ENCODE data around the gene PLA2G1B. TPM values are rescaled to one million over a fixed set of nuclear protein-coding genes. Genes with fewer than 3 reads are reported as not detected.

Gene PLA2G1B
- total RNA-seq, 1 experiment from 2014 or later: not detected

DNA sequence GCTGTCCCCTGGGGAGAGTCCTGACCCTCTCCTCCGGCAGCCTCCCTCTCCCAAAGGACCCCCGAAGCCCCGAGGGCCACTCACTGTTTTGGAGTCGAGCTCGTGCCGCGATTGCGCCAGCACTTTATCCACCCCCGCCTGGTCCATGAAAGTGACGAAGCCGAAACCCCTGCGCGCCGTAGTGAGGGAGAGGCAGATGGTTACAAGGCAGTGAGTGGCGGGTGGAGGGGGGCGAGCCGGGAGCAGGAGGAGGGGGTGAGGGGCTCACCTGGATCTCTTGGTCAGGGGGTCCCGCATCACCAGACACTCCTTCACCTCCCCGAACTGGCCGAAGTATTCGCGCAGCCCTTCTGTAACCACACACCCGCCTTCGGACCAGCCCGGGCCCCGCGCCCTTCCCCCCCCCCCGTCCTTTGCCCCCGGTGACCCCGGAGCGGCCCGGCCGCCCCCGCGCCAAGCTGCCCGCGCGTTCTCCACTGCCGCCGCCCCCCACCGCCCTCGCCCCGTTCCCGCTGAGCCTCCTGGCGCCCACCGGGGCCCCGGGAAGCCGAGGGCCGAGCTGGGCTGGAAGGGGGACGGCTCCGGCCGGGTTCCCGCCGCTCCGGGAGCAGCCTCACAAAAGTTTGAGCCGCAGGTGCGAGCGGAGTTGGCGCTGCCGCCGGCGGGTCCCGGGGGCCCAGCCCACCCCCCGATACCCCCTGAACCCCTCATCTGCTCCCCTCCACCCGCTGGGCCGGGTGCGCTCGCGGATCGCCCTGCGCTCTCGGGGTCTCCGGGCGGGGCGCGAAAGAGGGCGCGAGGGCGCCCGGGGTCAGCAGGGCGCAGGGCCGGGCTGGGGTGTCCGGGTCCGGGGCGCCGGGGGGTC, 40.6 kb upstream of the PLA2G1B start:
- CTCF ChIA-PET: no interaction called here

DNA sequence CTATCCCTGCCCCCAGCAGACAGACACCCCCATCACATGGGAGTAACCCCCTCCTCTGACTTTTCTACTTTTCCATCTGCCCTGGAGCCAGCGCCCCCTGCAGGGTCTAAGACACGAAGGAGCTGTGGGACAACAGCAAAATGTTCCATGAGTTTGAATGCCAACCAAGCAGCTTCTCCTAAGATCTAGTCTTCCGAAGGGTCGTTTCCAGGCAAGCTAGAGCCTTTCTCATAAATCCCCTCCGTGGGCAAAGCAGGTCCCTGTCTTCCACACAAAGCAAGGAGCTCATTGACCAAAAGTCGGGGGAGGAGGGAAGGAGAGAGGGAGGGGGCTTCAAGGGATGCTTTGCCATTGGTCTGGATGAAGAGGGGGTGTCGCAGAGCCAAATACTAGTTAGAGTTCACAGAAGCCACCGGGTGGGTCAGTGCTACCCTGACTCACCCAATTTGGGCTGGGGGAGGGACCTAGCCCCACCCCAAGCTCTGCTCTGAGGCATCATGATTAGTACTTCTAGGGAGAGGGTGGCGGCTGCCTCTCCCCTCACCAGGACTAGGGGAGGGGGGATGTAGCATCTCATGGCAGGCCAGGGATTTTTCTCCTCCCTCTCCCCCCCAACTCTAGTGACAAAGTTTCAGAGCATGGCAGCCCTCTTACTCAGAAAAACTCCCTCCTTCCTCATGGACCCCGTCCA, 39.8 kb upstream of the PLA2G1B start:
- Mint-ChIP-seq H3K4me3 (ENCODE audit: low read depth, unreplicated experiment) (peak overlapping the region; percentile 22), H3K9me3 (ENCODE audit: low read depth, unreplicated experiment) (no peaks in the 10 kb centered on the region), H3K27ac (ENCODE audit: unreplicated experiment) (no peak overlapping the region), H3K27me3 (ENCODE audit: unreplicated experiment) (peaks cover 58% of the 10 kb centered on the region), H3K4me1 (ENCODE audit: low read depth, unreplicated experiment) (peaks cover 10% of the 10 kb centered on the region), H3K36me3 (ENCODE audit: insufficient read depth, unreplicated experiment) (peaks cover 18% of the 10 kb centered on the region)
- TF ChIP-seq, protein P1, sequence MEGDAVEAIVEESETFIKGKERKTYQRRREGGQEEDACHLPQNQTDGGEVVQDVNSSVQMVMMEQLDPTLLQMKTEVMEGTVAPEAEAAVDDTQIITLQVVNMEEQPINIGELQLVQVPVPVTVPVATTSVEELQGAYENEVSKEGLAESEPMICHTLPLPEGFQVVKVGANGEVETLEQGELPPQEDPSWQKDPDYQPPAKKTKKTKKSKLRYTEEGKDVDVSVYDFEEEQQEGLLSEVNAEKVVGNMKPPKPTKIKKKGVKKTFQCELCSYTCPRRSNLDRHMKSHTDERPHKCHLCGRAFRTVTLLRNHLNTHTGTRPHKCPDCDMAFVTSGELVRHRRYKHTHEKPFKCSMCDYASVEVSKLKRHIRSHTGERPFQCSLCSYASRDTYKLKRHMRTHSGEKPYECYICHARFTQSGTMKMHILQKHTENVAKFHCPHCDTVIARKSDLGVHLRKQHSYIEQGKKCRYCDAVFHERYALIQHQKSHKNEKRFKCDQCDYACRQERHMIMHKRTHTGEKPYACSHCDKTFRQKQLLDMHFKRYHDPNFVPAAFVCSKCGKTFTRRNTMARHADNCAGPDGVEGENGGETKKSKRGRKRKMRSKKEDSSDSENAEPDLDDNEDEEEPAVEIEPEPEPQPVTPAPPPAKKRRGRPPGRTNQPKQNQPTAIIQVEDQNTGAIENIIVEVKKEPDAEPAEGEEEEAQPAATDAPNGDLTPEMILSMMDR (IDR thresholded peaks at IDR 0.05; ENCODE audit: unreplicated experiment): peak; percentile 34
- no TSS peak for BruUV-seq (replicated peaks)
- DNase-seq: peak; percentile 34
- CTCF ChIA-PET: interaction anchor here (0.6 to 1.7 kb wide), 12 partner anchors 9 to 433 kb away, joined by 3 to 17 read pairs (median 4); partner anchors contain the start of genes COX6A1 and SIRT4
- intact Hi-C loops (cut with micrococcal nuclease; ENCODE audit: unreplicated experiment): no loop called here

More for the DNA sequence above, 40.6 kb upstream of the PLA2G1B start:
- TF ChIP-seq, protein P1 (IDR thresholded peaks at IDR 0.05; ENCODE audit: unreplicated experiment): no peak
- no peaks in the 10 kb centered on the region for H3K9me3 Mint-ChIP-seq (ENCODE audit: low read depth, unreplicated experiment)
- peaks cover 18% of the 10 kb centered on the region for H3K36me3 Mint-ChIP-seq (ENCODE audit: insufficient read depth, unreplicated experiment)
- BruUV-seq (replicated peaks): no TSS peak
- peaks cover 66% of the 10 kb centered on the region for H3K27me3 Mint-ChIP-seq (ENCODE audit: unreplicated experiment)
- intact Hi-C loops (cut with micrococcal nuclease; ENCODE audit: unreplicated experiment): no loop called here
- peaks cover 10% of the 10 kb centered on the region for H3K4me1 Mint-ChIP-seq (ENCODE audit: low read depth, unreplicated experiment)
- no peak for DNase-seq
- H3K4me3 Mint-ChIP-seq (ENCODE audit: low read depth, unreplicated experiment): no peak overlapping the region
- H3K27ac Mint-ChIP-seq (ENCODE audit: unreplicated experiment): no peak overlapping the region

- intact Hi-C loops (cut with micrococcal nuclease; ENCODE audit: unreplicated experiment): no loop called here
- no TSS peak for BruUV-seq (replicated peaks)
- Mint-ChIP-seq H3K27ac (ENCODE audit: unreplicated experiment) (no peak overlapping the region), H3K36me3 (ENCODE audit: insufficient read depth, unreplicated experiment) (peaks cover 18% of the 10 kb centered on the region), H3K9me3 (ENCODE audit: low read depth, unreplicated experiment) (no peaks in the 10 kb centered on the region), H3K27me3 (ENCODE audit: unreplicated experiment) (peaks cover 53% of the 10 kb centered on the region), H3K4me3 (ENCODE audit: low read depth, unreplicated experiment) (peak overlapping the region; percentile 22), H3K4me1 (ENCODE audit: low read depth, unreplicated experiment) (peaks cover 10% of the 10 kb centered on the region)
- DNase-seq: no peak
- TF ChIP-seq, protein P1 (IDR thresholded peaks at IDR 0.05; ENCODE audit: unreplicated experiment): no peak
- CTCF ChIA-PET: interaction anchor here (0.6 to 1.7 kb wide), 12 partner anchors 9 to 434 kb away, joined by 3 to 17 read pairs (median 4); partner anchors contain the start of genes COX6A1 and SIRT4
These were observed 39.3 kb upstream of the PLA2G1B start for GRCh38 chr12:120366845-120367232.

GRCh38 chr12:120366341-120366705, 38.7 kb upstream of the PLA2G1B start:
- peaks cover 48% of the 10 kb centered on the region for H3K27me3 Mint-ChIP-seq (ENCODE audit: unreplicated experiment)
- intact Hi-C loops (cut with micrococcal nuclease; ENCODE audit: unreplicated experiment): no loop called here
- H3K9me3 Mint-ChIP-seq (ENCODE audit: low read depth, unreplicated experiment): no peaks in the 10 kb centered on the region
- DNase-seq: no peak
- BruUV-seq (replicated peaks): no TSS peak
- CTCF ChIA-PET: interaction anchor here (0.5 to 1.7 kb wide), 3 partner anchors 28 to 64 kb away, joined by 3 to 8 read pairs (median 5); partner anchors contain the start of gene SIRT4
- no peak overlapping the region for H3K4me3 Mint-ChIP-seq (ENCODE audit: low read depth, unreplicated experiment)
- no peak overlapping the region for H3K27ac Mint-ChIP-seq (ENCODE audit: unreplicated experiment)
- peaks cover 10% of the 10 kb centered on the region for H3K4me1 Mint-ChIP-seq (ENCODE audit: low read depth, unreplicated experiment)
- TF ChIP-seq, protein P1 (IDR thresholded peaks at IDR 0.05; ENCODE audit: unreplicated experiment): no peak
- peaks cover 18% of the 10 kb centered on the region for H3K36me3 Mint-ChIP-seq (ENCODE audit: insufficient read depth, unreplicated experiment)

All from Calu3 (cell line).